HG03439 (cell line): ENCODE results near the gene NR4A3.
"Not testable (repeated sequence)": the region's sequence is repeated elsewhere in the genome, so short reads cannot be mapped to it uniquely, and the experiment has no call there.

ENCODE experiments used
- ATAC-seq: cut with Tn5 transposase; IDR thresholded peaks from one replicate; pipeline ENCODE4 v1.9.1; 2021; ENCODE audit warnings: mild to moderate bottlenecking, moderate library complexity; ENCODE audit not compliant: unreplicated experiment

The NR4A3 gene

DNA sequence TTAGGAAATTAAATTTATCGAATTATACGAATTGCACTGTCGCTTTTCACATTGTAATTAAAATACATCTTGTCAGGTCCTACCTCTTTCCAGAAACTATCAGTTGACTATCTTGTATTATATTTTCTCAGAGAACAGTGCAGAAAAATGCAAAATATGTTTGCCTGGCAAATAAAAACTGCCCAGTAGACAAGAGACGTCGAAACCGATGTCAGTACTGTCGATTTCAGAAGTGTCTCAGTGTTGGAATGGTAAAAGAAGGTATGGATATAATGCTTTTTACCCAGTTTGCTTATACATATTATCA, 10.8 kb downstream of the NR4A3 start:
- no peak for ATAC-seq

DNA sequence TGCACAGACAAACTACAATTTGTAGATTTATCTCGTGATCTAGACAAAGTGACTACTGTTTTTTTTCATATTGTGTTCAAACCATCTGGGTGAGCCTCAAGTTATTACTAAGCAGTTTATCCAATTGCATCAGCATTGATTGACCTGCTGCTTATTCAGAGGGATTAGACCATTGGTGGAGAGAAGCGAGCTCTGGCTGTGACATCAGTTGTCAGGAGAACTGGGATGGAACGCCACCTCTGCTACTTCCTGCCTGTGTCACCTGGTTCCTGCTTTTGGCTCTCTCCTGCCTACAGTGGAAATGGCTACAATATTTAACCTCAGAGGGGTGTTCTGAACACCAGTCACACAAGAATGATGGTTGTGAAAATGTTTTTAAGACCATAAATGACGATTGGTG, 12.1 kb downstream of the NR4A3 start:
- ATAC-seq, result no peak

DNA sequence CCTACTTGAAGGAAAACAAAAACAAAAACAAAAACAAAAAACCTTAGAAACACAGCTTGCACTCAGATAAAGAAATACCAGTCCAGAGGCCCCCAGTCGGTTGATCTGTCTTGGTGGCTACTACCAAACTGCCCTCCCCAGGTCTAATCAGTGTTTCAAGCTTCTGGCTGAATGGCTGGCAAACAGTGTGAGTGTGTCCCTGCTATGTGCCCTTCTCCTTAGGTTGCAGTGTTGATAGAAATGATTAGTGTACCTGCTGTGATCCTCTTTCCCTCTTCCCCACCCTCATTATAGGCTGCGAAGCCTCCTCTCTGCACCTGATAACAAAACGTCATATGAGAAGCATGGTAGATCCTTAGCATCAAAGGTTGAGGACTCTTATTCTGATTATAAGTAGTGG, 12.8 kb downstream of the NR4A3 start:
- ATAC-seq, result no peak

DNA sequence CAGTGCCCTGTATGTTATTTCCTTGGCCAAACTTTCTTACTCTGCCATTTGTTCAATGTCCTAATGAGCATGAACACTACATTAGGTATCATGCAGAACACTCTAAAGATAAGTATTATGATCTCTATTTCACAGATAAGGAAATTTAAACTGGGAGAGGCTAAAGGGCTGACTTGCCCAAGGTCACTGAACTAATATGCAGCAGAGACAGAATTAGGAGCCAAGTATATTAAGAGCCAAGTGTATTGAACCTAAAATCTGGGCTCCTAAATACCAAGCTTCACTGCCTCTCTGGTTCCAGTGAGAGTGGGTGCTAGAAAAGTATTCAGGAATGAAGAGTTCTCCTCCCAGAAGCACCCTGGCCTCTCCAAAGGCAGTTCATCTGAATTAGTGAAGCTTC, 13.5 kb downstream of the NR4A3 start:
- ATAC-seq, result no peak

DNA sequence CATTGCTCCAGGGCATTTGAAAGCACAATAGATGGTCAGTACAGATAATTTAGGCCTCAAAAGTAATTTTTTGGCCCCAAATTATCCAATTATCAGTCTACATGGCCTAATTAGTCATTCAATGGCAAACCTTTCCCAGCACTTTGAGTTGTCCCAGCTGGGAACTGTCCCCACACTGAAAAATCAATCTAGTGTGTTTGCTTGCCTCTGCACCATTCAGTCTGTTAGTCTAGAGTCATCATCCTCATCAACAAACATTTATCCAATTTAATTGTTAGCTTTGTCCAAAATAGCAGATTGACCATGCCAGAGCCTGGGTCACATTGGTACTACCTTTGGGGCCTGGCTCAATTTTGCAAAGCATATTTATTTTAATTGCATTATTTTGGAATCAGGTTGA, 13.9 kb downstream of the NR4A3 start:
- ATAC-seq, result no peak

DNA sequence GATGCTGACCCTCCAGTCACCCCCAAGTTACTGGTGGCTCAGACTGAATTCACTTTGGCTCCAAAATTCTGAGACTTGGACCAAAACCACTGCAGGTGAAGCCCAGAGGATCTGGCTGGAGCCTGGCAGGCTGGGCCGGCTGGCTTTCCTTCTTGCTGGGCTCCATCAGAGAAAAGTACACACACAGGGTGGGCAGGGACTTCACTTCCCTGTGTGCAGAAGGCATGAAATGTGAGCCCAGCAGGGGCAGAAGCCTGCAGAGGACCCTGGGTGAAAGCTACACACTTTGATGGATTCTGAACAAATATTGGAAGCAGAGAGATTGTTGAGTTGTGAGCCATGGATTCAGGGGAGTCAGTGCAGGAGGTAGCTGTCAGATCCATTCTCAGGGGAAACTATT, 18.4 kb downstream of the NR4A3 start:
- ATAC-seq, result no peak

DNA sequence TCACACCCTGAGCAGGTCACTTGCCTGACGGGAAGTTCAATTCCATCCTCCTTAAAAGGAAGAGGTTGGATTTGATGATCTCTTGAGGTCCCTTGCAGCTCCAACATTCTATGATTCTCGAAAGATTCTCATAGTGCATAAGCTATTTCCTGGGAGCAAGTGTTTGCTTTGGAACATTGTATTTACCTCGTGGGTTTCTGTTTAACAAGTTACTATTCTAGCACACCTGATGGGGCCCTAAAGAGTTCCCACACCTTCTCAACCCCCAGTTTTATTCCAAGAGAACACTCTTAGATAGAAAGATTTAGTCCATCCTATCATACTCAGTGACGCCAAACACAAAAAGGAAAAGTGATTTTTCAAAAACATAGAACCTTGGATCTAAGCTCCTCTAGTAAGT, 23.4 kb downstream of the NR4A3 start:
- ATAC-seq, result no peak

DNA sequence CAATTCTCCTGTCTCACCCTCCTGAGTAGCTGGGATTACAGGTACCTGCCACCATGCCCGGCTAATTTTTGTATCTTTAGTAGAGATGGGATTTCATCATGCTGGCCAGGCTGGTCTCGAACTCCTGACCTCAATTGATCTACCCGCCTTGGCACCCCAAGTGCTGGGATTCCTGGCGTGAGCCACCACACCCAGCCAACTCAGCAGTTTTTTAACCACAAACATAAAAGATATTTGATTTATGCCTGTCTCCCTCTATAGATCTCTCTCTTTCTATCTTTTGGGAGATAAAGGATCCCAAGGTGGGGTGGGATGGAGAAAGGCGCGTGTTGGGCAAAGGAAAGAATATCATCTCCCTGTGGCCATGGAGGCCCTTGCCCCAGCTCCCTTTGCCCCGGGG, 26.8 kb downstream of the NR4A3 start:
- ATAC-seq, result no peak

DNA sequence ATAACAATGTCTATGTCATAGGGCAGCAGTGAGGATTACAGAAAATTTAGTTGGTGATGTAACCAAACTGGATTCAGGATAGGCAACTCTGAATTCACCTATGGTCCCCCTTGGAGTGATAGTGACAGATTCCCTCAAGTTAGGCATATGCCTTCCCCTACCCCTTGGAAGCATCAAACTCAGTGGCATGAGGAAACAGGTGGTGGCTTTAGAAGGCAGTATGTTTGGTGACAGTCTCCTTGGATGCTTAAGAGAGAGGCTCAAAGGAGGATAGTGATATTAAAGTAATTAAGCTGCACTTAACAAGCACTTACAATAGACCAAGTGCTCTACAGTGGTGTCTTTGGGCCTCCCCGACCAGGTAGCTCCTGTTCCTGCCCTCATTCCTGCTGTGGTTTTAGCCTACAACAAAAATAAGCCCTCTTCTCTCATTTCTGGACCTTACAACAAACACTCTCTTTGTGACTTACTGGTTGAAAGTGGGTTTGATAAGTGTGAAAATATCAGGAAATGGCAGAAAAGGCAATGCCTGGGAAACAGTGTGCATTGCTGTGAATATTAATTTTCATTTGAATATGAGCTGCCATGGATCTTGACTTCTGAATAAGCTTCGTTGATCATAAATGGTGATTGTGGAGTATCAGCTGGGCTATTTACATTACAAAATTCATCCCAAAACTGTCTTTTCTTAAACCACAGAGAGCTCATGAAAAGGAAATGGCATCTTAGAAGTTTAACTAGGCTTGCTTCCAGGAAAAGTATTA, 29.2 kb downstream of the NR4A3 start:
- ATAC-seq, result no peak

DNA sequence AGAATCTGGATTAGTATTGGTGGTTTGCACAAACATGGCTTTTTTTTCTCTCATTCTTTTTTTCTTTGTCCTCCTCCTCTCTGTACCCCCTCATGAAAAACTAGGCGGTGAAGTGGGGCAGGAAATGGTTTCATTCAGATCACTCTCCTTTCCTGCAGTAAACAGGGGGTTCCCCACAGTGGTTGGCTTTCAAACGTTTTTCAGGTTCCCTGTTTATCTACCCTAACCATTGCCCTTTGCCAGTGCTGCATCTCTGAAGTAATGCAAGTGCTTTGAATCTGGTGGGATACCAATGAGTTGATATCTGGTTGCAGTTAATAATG, 29.8 kb downstream of the NR4A3 start:
- peak; percentile 94 for ATAC-seq

DNA sequence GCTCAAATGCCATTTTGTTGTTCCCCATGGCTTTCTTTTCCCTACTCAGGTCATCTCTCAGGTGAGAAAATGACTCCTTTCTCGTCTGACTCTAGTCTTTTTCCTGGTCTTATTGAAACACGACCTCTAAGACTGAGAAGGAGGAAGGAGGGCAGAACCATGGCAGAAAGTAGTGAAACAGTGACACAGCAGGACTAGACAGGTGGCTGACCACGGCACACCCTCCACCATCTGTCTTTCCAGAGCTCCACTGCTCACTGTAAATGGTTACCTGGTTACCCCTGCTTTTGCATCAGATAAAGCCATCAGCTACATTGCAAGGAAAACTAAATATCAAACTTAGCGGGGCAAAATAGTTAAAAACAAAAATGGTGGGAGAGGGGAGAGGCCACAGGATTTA, 30.9 kb downstream of the NR4A3 start:
- peak; percentile 50 for ATAC-seq

DNA sequence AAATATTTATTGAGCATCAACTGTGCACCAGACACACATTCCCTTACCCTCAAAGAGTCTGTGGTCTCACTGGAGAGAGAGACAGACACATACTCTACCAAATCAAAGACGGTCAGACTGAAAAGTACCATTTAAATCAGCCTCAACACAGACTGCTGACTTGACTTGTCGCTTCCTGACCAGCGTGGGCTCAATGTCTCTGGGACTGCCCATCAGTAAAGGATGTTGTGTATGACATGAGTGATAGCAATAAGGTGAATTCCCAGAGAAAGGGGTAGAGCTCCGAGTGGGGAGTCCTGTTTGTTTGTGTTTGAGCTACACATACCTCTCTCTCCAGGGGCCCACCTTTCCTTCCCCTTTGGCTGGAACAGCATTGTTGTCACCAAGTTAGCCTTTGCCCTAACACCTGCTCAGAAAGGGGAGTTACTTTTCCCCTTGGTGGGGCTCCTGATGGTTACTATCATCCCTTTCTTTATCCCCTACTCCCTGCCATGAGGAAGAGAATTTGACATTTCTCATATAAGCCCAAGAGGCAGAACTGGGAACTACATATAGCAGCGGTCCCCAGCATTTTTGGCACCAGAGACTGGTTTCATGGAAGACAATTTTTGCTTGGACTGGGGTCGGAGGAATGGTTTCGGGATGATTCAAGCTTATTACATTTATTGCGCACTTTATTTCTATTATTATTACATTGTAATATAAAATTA, 33.9 kb downstream of the NR4A3 start:
- ATAC-seq, result no peak

DNA sequence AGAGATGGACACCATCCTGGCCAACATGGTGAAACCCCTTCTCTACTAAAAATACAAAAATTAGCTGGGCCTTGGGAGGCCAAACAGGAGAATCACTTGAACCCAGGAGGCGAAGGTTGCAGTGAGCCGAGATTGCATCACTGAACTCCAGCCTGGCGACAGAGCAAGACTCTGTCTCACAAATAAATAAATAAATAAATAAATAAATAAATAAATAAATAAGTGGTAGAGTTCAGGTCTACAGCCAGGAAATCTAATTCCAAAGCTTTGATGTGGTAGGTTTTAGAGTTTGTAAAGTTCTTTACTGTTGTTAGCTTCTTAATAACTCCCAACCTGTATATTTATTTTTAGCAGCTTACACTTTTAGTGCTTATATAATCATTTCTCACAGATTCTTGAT, 35.9 kb downstream of the NR4A3 start:
- not testable (repeated sequence) for ATAC-seq

DNA sequence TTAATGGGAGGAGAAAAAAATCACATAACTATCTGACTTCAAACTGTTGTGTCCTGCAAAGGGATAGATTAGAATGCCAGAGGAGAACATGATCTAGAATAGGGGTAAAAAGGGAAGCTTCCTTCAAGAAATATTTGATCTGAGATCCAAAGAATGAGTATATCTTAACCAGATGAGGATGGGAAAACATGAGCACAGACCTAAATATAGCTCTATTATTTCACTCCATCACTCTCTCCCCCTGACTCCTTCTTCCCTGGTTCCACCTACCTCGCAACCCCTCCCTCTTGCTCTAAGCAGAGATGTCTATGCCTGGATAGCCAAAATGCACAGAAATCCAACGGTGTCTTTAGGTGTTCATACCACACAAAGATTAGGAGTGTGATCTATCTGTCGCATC, 36.4 kb downstream of the NR4A3 start:
- ATAC-seq, result no peak

DNA sequence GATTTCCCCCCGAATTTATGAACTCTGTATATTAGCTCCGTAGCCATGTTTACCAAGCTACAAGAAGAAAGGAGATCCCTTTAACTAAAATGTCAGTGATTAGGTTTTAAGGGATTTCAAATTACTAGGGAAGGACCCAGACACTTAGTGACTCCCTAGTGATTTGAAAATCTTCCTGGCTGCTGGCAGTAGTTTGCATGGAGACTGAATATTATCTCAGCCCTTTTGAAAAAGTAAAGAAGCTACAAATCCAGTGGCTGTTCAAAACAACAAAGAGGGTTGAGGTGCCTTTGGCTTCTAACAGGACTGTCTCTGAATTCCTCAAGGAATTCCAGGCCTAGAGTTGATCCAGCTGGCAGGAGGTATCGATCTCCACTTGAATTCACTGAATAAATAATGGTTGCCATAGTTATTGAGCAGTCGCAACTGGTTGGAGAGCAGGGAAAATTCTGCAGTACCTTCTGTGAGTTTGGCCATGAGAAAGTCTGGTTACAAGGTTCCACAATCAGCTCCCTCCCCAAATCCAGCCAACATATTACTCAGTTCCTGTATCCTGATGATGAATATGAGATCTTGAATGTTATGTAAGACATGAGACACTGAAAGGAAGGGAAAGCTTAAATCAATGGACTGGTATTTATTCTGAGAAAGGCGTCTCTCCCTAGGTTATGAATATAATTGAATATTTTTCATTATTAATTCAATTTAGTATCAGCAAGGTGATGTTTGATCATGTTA, 37.7 kb downstream of the NR4A3 start:
- ATAC-seq, result no peak

DNA sequence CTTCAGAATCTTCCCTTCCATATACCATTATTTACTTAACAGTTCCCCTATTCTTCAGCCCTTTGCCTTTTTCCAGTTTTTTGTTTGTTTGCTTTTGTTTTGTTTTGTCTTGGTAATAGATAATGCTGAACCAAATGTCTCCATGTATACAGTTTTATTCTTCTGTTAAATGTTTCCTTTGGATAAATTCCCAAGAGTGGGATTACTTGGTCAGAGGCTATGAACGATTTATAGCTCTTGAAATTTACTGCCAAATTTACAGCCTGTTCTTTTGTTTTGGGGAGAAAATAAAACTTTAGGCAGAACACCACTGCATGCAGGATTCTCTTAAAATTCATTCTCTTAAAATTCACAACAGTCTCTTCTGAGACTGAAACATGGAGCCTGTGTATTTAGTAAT, 38.6 kb downstream of the NR4A3 start:
- ATAC-seq, result no peak

DNA sequence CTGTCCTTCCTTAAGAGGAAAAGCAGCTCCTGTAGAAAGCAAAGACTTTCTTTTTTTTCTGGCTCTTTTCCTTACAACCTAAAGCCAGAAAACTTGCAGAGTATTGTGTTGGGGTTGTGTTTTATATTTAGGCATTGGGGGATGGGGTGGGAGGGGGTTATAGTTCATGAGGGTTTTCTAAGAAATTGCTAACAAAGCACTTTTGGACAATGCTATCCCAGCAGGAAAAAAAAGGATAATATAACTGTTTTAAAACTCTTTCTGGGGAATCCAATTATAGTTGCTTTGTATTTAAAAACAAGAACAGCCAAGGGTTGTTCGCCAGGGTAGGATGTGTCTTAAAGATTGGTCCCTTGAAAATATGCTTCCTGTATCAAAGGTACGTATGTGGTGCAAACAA, 42.3 kb downstream of the NR4A3 start:
- no peak for ATAC-seq

DNA sequence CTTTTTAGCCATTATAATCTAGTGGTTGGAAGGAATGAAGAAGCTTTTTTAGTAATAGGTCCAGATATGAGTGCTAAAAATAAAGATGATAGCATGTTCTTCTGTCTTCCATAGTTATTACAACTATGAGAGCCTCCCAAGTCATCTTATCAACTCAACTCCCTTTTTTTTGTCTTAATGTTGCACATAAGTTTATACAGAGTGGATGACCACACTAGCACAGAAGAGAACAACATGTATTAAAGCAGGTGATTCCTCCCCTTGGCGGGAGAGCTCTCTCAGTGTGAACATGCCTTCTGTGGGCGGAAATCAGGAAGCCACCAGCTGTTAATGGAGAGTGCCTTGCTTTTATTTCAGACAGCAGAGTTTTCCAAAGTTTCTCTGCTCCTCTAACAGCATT, 44.7 kb downstream of the NR4A3 start:
- no peak for ATAC-seq

DNA sequence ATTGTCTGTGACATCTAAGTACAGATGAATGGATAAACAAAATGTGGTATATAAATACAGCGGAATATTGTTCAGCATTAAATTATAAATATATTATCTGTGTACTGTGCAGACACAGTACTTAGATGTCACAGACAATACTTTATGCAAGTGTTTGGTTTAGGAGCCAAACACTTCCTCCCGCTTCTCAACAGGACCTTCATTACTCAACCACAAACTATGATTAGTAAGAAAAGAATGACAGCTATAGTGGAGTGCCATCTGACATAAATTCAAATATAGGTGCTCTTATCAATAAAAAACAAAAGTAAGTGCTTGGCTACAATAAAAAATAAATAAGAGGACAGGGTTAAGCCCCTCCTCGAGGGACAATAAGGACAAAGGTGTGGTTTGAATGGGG, 45.9 kb downstream of the NR4A3 start:
- no peak for ATAC-seq

DNA sequence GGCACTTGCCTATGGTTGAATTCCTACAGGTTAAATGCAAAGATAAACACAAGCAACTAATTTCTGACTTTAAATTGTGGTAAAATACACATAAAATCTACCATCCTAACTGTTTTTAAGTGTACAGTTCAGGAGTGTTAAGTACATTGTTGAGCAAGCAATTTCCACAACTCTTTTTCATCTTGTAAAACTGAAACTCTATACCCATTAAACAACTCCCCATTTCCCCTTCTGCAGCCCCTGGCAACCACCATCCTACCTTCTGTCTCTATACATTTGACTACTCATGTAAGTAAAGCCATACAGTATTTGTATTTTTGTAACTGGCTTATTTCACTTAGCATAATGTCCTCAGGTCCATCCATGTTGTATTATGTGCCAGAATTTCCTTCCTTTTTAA, 46.3 kb downstream of the NR4A3 start:
- no peak for ATAC-seq

DNA sequence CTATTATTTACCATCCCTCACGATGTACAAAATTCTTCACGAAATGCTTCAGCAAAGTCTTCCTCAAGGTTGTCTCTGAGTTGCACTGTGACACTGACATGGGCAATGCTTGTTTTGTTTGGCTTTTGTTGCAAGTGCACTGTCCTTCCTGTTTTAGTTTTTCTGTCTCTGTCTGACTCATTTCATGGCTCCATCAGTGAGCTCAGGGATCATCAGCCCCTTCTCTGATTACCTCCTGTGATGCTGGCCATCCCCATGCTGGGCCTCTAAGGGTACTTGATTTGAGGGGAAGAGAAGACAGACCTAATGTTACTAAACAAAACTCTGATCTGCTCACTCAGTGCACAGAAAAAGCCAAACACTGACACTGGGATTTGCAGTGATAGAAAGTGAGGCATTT, 47.2 kb downstream of the NR4A3 start:
- peak; percentile 57 for ATAC-seq

DNA sequence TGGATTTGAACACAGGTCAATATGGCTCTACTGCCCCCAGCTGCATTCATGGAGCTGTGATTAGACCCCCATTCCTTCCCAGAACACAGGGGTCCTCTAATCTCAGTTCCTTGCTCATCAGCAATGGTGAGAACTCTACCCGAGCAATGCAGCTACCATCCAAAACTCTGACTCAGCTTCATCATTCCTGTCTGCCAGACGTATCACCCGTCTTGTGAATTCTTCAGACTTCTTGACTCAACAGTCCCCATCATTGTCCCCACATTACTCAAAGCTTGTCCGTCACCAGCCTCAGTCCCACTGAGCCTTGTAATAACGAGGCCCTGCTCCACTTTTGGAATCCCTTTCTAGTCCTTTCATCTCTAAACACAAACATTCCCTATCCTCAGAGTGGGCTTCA, 48.4 kb downstream of the NR4A3 start:
- no peak for ATAC-seq
